Right hindlimb (tissue), 1 donor: ENCODE results near the gene AGPAT3.
A peak's percentile ranks its signal among the peaks of the same experiment; 100 is the strongest.

Source experiments
- DNase-seq: peaks from one replicate; pipeline ENCODE4 v3.0.0-alpha.2; 2018

AGPAT3 gene

DNA sequence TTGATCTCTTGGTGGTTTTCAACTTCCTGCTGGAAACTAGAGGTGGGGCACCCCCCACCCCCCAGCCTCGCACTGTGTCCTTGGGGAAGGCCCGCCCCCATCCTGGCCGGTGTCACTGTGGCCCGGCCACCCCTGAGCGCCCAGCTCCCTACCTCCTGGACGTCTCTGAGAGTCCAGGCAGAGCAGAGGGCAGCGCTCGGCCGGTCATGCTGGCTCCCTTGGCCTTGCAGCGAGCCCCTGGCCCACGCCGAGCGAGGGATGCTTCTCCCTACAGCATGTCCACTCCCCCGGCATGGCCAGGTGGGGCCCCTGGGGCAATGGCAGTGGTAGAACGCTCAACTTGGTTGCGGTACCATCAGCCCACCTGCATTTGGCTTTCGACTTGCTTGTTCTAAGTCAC is 118.4 kb downstream of the AGPAT3 start:
- DNase-seq = no peak

DNA sequence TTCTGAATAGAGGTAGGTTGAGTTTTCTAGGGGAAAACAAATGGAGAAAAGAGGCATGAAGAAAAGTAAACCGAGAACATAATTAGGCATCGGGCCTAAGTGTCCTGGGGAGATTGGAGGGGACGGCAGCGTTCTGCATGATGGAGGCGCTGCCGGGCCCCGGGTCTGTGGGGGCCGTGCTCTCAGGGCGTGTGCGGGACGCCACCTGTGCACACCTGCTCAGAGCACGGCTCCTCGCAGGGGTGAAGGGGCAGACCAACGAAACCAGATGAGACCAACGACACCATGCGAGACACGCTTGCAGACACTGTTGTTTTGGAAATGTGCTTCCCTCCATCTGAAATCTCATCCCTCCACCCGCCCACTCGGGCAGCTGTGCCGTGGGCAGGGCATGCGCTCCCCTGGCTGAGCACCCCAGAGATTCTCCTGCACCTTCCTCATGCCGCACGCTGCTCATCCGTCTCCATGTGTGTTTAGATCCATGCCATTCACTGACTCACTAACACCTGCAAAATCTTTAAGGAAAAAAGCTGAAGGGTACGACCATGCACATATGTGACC is 118.9 kb downstream of the AGPAT3 start:
- DNase-seq = no peak

DNA sequence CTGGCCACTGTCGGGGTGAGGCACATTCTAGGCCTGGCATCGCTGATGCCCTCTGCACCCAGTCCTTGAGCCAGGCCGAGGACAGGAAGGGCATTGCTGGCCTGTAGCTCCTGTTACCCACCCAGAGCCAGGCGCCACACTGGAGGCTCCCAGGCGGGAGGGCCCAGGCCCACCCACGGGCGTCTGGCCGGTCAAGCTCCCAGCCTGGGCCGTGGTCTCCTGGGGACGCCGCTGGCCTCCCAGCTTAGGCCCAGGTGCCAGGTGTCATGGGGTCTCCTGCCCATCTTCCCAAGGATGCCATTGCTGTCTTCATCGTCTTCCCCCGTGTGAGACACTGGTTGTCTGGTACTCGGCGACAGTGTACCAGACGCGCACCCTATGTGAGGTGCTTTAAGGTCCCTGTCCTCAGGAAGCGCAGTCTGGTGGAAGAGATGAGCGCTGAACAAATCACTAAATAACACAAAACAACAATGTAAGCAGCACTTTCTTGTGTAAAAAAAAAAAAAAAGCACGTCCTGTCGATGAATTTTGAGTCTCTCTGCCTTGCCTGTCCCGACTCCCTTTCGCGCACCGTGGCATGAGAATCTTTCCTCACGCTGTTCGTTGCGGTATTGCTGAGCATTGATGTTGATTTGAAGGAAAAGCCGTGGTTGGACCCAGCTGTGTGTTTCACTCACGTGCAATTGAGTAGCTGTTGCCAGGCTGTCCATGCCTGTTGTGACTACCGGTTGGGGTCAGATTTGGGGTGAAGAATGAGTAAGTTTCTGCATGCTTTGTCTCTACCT is 120.1 kb downstream of the AGPAT3 start:
- DNase-seq = no peak

DNA sequence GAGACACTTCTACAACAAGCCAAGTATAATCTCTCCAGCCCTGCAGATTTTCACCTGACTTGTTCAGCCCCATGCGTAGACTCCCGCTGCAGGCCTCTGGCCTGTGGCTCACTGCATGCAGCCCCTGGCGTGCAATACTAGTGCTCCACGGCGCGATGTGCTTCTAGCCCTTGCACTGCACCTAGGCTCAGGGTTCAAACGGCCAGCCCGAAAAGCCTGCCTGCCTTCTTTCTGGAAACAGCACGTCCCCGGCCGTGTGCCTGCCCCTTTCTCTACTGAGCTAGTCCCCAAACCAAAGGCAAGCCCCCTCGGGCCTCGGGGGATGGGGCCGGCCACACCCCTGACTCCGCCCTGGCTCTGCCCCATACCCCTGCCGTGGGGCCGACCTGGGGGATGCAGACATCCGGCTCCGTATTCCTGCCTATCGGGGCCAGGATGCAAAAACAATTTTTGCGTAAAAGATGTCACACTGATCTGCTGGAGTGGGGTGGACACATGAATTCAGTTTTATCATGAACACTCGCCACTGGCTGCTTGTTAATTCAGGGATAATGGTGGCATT is 120.7 kb downstream of the AGPAT3 start:
- peak; percentile 47 for DNase-seq

DNA sequence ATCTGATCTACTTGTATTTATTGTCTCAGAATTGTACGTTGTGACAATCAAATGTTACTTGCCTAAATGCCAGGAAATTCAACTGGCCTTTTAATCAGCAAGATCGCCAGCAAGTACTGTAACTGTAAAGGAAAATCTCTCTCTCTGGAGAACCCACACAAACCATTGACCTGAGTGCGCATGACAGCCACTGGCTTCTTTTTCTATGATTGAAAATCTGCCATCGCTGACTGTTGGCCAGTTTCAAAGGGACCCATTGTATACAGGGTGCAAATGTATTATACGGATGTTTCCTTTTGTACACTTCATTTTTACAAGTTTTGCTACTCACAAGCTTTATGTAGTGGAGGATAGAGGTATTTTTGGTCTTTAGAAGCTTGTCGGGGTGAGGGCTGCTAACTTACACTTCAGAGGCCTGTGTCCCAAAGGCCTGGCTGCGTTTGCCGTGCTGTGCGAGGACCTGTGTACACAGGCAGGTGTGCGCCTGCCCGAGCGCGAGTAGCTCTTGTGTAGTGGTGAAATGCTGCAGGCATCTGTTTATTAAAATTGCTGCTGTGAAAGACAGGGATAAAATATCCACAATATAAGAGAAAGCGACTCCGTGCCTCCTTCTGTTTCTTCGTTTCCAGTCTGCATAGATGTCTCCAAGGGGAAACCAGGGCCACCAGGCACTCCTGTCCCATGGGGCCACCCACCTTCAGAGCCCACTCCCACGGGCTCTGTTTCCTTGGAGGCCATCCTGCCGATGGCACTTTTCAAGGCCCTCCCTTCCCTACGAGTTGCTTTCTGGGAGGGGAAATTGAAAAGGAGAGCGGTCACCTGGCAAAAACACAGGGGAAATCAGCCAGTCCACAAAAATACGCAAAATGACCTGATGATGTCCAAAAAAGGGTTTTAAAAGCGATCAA is 121.8 kb downstream of the AGPAT3 start:
- no peak for DNase-seq

DNA sequence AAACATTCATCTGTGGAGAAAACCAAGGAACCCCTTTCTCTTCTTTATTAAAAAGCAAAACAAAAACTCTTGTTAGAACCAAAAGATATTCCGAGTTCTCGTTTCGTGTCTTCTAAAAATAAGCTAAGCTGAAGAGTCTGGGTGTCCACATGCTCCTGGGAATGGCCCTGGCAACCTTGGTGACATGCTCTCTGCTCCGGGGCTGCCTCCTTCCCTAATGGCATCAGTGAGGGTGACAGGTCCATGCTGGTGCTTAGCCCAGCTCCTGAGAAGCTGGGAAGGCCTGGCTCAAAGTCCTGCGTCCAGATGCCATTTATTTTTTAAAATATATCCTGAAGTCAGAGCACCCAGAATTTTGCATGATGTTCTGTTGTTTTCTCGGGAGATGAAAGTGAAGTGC is 122.5 kb downstream of the AGPAT3 start:
- DNase-seq = no peak

DNA sequence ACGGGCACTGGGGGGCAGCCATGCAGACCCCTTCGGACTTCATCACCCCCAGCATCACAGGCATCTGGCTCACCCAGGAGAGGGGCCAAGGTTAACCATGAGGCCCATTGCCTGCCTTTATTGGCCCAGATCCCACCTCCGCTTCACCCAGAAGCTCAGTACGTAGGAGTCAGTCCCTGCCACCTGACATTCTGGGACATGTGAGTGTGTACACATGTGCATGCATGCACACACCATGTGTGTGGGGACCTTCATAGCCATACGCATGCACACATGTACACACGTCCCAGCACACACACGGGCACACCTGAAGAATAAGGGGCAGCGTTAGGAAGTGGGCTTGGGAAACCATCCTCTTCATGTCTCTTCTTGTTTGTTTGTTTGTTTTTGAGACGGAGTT is 123.0 kb downstream of the AGPAT3 start:
- DNase-seq = no peak

DNA sequence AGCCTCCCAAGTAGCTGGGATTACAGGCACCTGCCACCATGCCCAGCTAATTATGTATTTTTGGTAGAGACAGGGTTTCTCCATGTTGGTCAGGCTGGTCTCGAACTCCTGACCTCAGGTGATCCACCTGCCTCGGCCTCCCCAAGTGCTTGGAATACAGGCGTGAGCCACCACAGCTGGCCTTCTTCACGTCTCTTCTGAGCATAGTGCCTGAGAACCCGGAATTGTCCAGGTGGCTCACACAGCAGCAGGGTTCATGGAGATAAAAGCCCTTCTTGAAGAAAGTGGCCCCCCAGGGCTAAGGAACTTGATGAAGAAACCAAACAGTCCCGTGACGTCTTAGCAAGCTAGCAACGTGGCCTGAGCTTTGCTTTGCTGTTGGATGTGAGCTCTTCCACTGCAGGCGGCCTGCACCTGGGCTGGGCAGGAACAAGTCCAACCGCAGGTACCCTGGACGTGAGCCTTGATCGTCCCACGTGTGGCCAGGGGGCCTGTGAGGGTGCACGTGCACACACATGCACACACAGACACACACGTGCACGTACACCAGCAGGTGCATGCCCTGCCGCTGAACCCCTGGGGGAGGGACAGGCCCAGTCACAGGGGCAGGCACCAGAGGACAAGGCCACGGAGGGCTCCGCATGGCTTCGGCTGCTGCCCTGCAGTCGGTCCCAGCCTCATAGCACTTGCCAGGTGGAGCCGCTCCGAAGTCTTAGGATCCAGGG is 123.6 kb downstream of the AGPAT3 start:
- no peak for DNase-seq

DNA sequence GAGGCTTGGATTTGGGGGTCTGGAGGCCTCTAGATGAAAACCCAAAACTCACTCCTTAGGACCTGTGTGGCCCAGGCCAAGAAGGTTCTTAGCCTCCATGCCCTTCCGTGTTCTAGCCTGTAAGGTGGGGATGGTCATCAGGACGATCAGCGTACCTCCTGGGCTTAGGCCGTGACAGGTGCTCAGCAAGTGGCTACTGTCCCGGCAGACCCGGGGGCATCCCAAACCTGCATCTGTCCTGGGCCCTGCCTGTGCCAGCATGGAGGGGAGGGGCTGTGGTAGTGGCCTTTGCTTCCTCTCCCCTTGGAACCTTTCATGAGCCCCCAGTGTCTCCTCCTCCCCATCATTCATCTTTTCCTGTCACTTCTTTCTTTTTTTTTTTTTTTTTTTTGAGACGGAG is 124.4 kb downstream of the AGPAT3 start:
- no peak for DNase-seq

DNA sequence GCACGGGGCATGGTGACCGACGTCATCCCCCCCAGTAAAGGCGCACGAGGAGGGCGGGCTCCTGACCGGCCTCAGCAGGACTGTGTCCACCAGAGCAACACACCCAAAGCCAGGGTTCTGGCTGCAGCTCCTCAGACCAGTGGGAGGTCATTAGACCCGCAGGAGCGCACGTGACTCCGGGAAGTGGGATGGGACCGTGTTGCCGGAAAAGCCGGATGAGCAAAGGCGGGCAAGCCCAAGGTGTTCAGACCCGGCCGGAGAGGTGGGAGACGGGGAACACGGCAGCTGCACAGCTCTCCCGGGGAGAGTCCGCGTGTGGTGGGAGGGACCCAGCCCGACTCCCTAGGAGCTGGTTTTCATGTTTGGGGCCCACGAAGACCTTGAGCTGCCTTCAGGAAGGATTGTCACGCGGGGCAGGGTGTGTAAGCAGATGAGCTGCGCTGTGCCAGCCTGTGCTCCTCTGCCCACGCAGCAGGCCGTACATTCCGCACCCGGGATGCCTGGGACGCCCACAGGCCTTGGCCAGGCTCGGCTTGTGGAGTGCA is 126.5 kb downstream of the AGPAT3 start:
- DNase-seq = no peak

DNA sequence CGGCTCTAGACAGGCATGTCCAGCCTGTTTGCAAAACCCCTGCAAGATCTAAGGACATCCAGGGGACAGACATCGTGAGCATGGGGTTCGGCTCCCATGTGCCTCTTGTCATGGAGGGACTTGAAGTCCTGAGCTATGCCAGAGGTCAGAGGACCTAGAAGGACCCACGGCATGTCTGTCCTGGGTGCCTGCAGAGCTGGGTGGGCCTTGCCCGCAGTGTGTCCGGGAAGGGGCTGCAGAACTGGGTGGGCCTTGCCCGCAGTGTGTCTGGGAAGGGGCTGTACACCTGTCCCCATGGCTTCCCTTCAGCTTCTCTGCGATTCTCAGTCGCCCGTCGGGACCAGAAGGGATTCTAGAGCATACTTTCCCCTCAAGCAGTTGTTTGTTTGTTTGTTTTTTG is 127.1 kb downstream of the AGPAT3 start:
- no peak for DNase-seq

DNA sequence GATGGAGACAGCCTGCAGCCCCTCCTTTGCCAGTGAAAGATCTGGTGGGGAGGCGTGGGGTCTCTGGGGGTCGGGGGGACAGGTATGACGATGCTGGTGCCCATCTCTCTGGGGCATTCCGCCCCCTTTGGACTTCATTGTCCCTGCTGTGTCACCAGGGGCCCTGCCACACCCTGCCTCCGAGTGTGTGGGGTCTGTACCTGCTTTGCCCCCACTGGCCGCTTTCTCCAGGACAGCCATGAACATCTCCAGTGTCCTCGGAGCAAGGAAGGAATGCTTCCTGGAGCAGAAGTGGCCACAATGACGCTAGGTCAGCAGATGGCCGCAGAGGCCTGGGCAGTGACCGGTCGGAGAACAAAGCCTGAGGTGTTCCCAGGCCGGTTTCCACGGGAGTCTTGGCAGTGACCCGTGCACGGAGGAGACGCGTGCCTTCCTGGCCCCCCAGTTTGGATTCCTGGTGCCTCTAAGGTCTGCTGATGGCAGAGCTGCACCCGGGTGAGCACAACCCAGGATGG is 128.5 kb downstream of the AGPAT3 start:
- no peak for DNase-seq

DNA sequence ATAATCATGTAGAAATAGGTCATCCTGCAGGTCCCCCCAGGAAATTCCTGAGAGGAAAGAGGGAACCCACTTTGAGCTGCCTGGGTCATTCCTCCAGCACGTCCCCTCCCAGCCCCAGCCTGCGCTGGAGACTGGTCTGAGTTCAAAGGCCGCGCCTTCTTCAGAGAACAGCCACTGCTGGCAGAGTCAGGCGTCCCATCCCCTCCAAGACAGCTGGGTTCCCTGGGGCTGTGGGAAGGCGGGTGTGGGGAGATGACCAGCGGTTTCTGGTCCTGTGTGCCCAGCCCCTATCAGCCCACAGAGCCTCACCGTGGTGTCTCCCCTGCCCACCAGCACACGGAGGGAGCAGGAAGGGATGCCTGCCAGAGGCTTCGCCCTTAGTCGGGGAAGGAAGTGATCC is 129.1 kb downstream of the AGPAT3 start:
- DNase-seq = no peak

DNA sequence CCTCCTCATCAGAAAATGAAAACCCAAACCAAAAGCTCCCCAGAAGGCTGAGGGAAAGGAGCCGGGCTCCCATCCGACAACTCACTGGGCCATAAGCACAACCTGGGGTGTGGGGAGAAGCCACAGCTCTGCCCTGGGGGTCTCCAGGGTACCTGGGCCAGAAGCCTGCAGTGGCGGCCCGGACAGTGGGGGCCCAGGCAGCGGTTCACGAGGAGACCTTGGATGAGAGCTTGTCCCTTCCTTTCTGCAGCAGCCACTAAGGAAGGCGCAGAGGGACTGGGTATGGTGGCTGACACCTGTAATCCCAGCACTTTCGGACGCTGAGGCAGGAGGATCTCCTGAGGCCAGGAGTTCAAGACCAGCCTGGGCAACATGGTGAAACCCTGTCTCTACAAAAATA is 129.6 kb downstream of the AGPAT3 start:
- DNase-seq = no peak

DNA sequence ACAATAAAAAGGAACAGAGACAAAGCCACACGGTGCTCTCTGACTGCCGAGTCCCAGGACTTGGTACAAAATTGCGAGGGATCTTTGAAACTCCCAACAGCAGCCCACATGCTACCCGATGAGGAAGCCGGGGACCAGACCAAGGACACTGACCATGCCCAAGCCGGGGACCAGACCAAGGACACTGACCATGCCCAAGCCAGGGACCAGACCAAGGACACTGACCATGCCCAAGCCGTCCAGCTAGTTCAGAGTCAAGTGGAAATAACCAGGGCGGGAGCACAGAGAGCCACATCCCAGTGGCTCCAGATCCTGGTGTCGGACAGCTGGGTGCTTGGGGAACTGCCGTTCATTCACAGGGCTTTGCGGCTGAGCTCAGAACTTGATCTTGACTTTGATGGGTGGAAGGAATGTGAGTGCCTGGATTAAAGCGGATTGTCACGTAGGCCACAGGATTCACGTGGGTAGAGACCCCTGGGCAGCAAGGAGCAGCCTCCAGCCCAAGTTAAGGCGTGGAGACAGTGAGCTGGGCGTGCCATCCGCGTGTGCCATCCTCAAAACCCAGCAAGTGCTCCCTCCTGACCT is 130.6 kb downstream of the AGPAT3 start:
- no peak for DNase-seq

DNA sequence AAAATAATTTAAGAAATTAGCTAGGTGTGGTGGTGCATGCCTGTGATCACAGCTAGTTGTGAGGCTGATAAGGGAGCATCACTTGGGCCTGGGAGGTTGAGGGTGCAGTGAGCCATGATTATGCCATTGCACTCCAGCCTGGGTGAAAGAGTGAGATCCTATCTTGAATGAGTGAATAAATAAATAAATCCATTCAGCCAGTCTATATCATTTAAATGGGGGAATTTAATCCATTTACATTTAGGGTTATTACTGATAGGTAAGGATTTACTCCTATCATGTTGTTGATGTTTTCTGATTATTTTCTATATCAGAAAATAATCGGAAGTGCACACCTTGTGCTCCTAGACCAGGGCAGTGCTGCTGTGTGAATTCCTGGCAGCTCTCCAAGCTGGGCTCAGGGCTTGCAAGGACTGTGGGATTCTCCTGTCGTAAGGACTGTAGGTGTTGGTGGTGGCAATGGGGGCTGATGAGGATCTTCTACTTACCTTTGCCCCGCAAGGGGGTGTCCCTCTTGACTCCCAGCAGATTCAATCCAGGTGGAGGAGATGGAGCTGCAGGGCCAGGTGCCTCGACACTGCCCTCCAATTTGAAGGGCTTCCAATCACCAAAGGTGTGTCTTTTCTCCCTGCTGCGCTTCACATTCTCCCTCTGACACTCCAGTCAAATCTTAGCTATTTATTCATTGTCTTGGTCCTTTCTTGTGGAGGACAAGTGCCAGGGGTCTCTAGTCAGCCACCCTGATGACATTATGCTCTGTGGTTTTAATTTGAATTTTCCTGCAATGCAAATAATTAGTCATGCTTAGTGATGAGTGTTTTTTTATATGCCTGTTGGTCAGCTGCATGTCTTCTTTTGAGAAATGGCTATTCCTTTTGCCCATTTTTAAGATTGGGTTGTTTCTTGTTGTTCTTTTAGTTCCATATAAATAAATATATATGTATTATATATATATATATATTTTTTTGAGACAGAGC is 133.0 kb downstream of the AGPAT3 start:
- DNase-seq = no peak

DNA sequence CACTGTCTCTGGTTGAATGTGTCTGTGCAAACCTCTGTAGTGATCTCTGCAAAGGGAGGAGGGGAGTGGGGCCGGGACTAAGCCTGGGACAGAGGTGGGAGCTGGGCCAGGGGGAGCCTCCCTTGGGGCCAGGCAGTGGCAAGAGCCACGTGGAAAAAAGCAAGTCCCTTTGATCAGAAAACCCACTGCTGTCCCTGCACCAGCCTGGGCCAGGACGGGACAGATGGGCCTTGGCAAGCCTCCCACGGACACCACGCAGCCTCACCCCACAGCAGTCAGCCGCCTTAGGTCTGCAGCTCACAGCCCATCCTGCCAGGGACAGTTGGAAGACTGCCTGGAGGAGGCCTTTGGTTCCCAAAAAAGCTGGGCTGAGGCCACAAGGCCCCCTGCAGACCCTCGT is 135.3 kb downstream of the AGPAT3 start:
- no peak for DNase-seq

DNA sequence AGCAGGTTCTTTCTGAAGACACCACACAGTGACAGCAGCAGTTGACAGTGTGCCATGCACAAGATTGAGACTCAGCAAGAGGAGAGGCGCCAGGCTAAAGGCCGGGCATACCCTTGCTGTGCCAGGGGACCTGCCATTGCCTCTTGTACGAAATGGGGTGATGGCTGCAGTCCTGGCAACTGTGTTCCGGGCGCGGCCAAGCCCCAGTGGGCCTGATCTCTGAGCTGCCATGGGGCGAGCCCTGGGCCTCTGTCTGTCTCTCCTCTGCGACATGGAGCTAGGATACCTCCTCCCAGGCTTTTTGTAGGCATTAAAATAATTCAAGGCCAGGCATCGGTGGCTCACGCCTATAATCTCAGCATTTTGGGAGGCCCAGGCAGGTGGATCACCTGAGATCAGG is 137.5 kb downstream of the AGPAT3 start:
- DNase-seq = no peak

DNA sequence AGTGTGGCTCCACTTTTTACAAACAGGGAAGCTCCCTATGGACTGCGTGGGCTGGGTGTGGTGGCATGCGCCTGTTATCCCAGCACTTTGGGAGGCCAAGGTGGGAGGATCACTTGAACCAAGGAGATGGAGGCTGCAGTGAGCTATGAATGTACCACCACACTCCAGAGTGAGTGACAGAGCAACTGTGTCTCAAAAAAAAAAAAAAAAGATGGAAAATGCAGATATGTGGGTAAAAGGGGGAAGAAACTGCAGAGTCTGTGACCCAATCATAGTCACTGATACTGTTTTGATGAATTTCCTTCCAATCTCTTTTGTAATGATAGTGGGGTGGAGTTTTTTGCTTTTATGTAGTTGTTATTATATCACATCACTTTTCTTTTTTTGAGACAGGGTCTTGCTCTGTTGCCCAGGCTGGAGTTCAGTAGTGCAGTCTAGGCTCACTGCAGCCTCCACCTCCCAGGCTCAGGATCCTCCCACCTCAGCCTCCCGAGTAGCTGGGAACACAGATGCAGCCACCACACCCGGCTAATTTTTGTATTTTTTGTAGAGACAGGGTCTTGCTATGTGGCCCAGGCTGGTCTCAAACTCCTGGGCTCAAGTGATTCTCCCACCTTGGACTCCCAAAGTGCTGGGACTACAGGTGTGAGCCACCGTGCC is 138.4 kb downstream of the AGPAT3 start:
- no peak for DNase-seq

DNA sequence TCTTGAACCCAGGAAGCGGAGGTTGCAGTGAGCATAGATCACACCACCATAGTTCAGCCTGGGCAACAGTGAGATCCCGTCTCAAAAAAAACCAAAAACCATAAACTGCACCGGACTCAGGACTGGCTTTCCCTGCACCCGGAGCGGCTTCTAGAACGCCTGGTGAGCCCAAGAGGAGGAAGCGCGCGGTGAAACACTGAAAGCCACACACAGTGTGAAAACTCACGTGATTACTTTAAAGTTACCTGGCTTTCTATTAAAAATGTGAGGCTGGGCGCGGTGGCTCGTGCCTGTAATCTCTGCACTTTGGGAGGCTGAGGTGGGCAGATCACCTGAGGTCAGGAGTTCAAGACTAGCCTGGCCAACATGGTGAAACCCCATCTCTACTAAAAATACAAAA is 140.0 kb downstream of the AGPAT3 start:
- DNase-seq = no peak
